MG63 (cell line): ENCODE measurements around the gene RASAL1. TPM values are rescaled to one million over a fixed set of nuclear protein-coding genes. Genes with fewer than 3 reads are reported as not detected.
A peak's percentile ranks its signal among the peaks of the same experiment; 100 is the strongest.

Experiments
- DNase-seq: peaks from one replicate; pipeline ENCODE4 v3.0.0-alpha.2; 2020
- H3K27me3 ChIP-seq: fragments of 250-450 bp; sonication (Bioruptor Pico); 2 replicates; pipeline ENCODE4 v1.5.1; 2020; ENCODE audit warnings: mild to moderate bottlenecking, moderate library complexity
- H3K36me3 ChIP-seq: fragments of 250-450 bp; sonication (Bioruptor Pico); 2 replicates; pipeline ENCODE4 v1.5.1; 2020; ENCODE audit warnings: mild to moderate bottlenecking, moderate library complexity
- H3K4me3 ChIP-seq: fragments of 250-450 bp; sonication (Bioruptor Pico); 2 replicates; pipeline ENCODE4 v1.5.1; 2020; ENCODE audit warnings: mild to moderate bottlenecking, moderate library complexity
- H3K9me3 ChIP-seq: fragments of 250-450 bp; sonication (Bioruptor Pico); 2 replicates; pipeline ENCODE4 v1.5.1; 2020; ENCODE audit warnings: mild to moderate bottlenecking, moderate library complexity
- total RNA-seq: library from RNA; depleted of rRNA; stranded (reverse); fragments of >200 nt; shearing (Covaris generic); gene quantifications from 2 replicates; pipeline ENCODE4 v1.2.3, GENCODE V29; 2014; ENCODE audit warnings: low replicate concordance

Gene RASAL1
- total RNA-seq, 1 experiment from 2014 or later, result not detected

DNA sequence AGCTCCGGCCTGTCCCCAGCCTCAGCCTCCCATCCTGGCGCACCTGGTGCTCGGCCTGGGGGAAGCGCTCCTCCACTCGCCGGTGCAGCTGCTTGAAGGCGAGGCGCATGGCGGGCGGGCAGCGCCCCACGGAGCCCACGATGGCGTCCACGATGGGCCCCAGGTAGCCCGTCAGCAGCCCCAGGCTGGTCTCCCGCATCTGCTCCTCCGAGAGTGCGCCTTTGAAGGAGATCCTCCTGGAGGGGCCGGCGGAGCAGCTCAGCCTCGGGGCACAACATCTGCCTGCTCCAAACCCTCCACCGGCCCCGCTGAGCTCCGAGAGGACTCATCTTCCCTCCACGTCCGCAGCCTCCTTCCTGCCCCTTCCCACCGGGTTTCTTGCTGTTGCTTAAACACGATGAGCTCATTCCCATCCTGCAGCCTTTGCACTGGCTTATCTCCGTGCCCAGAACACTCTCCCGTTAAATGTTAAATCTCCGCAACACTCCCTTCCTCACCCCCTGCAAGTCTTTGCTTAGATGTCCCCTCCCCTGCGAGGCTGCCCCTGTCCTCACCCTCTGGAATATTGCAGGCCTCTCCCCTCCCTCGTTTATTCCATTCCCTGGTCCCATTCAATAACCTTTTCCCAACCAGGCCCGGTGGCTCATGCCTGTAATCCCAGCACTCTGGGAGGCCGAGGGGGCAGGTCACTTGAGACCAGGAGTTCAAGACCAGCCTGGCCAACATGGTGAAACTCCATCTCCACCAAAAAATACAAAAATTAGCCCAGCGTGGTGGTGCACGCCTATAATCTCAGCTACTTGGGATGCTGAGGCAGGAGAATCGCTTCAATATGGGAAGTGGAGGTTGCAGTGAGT is 23.3 kb downstream of the RASAL1 start:
- H3K36me3 ChIP-seq, result no peaks in the 10 kb centered on the region
- H3K9me3 ChIP-seq, result no peaks in the 10 kb centered on the region
- H3K4me3 ChIP-seq, result no peak overlapping the region
- no peaks in the 10 kb centered on the region for H3K27me3 ChIP-seq
- DNase-seq, result no peak

DNA sequence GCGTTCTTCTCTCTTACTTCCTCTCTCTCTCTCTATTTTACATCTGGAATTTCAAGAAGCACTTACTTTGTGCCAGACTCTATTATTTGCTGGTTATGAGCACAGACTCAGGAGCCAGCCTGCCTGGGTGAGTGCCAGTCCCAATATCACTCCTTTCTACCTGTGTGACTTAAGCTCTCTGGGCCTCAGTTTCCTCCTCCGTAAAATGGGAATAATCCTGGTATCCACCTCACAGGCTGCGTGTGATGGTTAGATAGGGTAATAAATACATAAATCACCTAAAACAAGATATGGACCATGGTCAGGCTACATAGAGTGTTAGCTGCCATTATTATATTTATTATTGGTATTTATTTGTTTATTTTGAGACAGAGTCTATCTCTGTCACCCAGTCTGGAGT is 24.3 kb downstream of the RASAL1 start:
- no peaks in the 10 kb centered on the region for H3K27me3 ChIP-seq
- no peaks in the 10 kb centered on the region for H3K36me3 ChIP-seq
- no peak for DNase-seq
- no peak overlapping the region for H3K4me3 ChIP-seq
- no peaks in the 10 kb centered on the region for H3K9me3 ChIP-seq

DNA sequence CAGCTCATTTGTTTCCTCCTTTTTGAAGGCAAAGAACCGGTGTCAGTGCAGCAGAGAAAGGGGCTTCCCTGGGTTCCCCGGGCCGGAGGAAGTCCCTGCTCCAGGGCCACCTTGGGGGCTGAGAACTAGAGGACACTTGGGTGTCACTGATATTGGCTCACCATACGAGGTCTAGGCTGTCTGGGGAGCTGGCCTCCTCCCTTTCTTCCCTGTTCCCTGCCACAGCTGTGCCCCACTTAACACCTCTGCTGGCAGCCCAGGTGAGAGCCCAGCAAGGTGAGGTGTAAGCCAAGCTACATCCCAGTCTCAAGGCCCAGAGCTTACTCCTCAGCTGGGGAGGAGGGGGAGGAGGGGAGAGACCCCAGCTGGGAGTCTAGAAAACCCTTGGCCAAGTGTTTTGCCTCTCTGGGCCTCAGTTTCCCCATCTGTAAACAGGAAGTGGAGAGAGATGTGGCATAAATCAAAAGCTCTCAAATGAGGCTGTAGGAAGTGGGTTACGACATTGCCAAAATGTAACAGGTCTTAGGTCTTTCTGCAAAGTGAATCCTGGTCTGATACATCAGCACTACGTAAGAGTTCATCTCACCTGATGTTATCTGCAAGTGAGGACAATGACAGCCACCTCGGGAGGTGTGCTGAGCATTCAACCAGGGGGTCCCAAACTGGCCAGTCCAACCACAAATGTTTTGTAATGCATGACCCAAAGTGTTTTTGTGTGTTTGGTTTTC is 25.5 kb downstream of the RASAL1 start:
- no peaks in the 10 kb centered on the region for H3K9me3 ChIP-seq
- H3K36me3 ChIP-seq, result no peaks in the 10 kb centered on the region
- no peak for DNase-seq
- H3K27me3 ChIP-seq, result no peaks in the 10 kb centered on the region
- H3K4me3 ChIP-seq, result no peak overlapping the region

DNA sequence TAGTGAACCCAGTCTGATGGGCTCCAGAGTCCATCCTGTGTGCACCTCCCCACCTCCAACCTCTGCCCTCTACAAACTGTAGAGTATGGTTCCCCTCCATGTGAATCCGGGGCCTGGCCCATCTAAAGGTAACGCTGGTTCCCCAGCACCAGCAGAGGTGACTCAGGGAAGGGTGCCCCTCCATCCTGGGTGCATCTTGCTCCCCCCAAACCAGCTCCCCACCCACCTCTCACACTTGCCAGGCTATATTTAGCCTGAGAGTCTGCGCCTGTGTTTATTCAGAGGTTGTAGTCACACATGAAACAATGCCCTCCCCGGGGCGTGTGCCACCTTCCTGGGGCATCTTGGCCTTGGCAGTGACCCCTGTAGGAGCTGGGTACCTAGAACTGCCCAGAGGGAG is 26.2 kb downstream of the RASAL1 start:
- H3K27me3 ChIP-seq, result no peaks in the 10 kb centered on the region
- H3K36me3 ChIP-seq, result no peaks in the 10 kb centered on the region
- no peak overlapping the region for H3K4me3 ChIP-seq
- no peak for DNase-seq
- no peaks in the 10 kb centered on the region for H3K9me3 ChIP-seq

DNA sequence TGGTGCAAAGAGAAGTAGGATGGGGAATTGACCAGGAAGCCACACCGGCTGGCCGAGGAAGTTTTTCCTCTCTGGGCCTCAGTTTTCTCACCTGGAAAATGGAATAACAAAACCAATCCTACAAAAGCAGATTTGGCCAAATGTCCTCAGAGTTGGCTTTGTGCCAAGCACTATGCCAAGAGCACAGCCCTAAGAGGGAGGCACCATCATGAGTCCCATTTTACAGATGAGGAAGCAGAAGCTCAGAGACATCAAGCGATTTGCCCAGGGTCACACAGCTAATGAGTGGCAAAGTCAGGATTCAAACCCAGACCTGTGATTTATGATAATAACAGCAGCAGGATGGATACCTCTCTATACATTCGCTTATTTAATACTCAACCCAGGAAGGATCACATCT is 27.3 kb downstream of the RASAL1 start:
- DNase-seq, result no peak
- Histone ChIP-seq H3K36me3 (no peaks in the 10 kb centered on the region), H3K27me3 (no peaks in the 10 kb centered on the region), H3K9me3 (no peaks in the 10 kb centered on the region), H3K4me3 (no peak overlapping the region)

GRCh38 chr12:113106361-113106760 is 29.2 kb downstream of the RASAL1 start:
- H3K9me3 ChIP-seq, result no peaks in the 10 kb centered on the region
- H3K4me3 ChIP-seq, result no peak overlapping the region
- DNase-seq, result no peak
- no peaks in the 10 kb centered on the region for H3K36me3 ChIP-seq
- H3K27me3 ChIP-seq, result no peaks in the 10 kb centered on the region

DNA sequence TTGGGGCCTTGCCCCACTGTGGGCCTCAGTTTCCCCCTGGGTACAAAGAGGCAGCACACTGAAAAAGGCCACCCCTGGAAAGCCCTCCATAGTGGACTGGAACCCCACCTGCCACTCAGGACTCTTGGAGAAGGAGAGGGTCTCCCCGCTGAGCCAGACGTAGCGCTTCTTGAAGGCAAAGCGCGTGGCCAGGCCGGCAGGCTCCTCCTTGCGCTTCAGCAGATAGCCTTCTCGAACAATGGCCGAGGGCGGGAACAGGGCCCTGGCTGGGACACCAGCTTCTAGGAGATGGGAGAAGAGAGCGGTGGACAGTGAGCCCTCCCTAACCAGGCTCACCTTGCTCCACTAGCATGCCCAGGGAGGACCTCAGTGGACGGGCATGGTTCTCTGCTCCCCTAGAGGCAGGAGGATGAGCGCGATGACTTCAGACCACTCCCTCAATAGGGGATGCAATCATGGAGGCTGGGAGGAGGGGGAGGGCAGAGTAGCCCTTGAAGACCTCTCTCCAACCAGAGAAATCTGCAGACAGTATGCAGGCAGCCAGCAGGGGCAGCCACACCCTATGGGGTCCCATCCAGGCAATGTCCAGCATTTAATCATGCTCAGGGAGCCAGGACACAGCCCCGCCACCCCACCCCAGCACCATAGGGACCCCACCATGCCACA is 29.8 kb downstream of the RASAL1 start:
- no peaks in the 10 kb centered on the region for H3K36me3 ChIP-seq
- H3K9me3 ChIP-seq, result no peaks in the 10 kb centered on the region
- H3K4me3 ChIP-seq, result no peak overlapping the region
- no peaks in the 10 kb centered on the region for H3K27me3 ChIP-seq
- DNase-seq, result no peak

- no peaks in the 10 kb centered on the region for H3K36me3 ChIP-seq
These were observed 30.5 kb downstream of the RASAL1 start for GRCh38 chr12:113104953-113105510.

GRCh38 chr12:113103756-113104450 is 31.7 kb downstream of the RASAL1 start:
- Histone ChIP-seq H3K9me3 (no peaks in the 10 kb centered on the region), H3K27me3 (no peaks in the 10 kb centered on the region), H3K36me3 (no peaks in the 10 kb centered on the region), H3K4me3 (no peak overlapping the region)
- DNase-seq, result no peak

More at GRCh38 chr12:113104953-113105510, 30.5 kb downstream of the RASAL1 start:
- no peaks in the 10 kb centered on the region for H3K9me3 ChIP-seq
- H3K4me3 ChIP-seq, result no peak overlapping the region
- no peak for DNase-seq
- no peaks in the 10 kb centered on the region for H3K27me3 ChIP-seq

GRCh38 chr12:113102811-113103210 is 32.8 kb downstream of the RASAL1 start:
- Histone ChIP-seq H3K27me3 (no peaks in the 10 kb centered on the region), H3K4me3 (no peak overlapping the region), H3K36me3 (no peaks in the 10 kb centered on the region), H3K9me3 (no peaks in the 10 kb centered on the region)
- DNase-seq, result no peak

- Histone ChIP-seq H3K9me3 (no peaks in the 10 kb centered on the region), H3K36me3 (no peaks in the 10 kb centered on the region), H3K27me3 (no peaks in the 10 kb centered on the region), H3K4me3 (no peak overlapping the region)
- no peak for DNase-seq
These were observed 33.8 kb downstream of the RASAL1 start for GRCh38 chr12:113101751-113102150.

DNA sequence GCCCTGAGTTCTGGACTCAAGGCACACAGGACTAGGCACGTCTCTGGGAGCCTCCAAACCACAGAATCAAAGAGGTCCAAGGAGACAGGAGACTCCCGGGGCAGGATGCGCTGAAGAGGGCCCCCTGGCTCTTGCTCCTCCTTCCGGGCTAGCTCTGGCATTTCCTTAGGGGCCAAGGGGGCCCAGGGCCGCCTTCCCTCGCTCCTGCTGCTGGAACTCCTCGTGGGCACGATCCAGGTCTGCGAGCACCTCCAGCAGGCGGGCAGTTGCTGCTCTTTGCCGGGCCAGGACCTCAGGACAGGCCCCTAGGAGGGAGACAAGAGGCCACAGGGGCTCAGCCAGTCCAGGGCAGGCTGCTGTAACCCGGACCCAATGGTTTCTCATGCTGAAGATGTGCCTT is 35.8 kb downstream of the RASAL1 start:
- Histone ChIP-seq H3K36me3 (no peaks in the 10 kb centered on the region), H3K4me3 (no peak overlapping the region), H3K27me3 (no peaks in the 10 kb centered on the region), H3K9me3 (no peaks in the 10 kb centered on the region)
- no peak for DNase-seq

- H3K36me3 ChIP-seq, result no peaks in the 10 kb centered on the region
- H3K4me3 ChIP-seq, result no peak overlapping the region
- no peaks in the 10 kb centered on the region for H3K27me3 ChIP-seq
- no peak for DNase-seq
- H3K9me3 ChIP-seq, result no peaks in the 10 kb centered on the region
These were observed 36.2 kb downstream of the RASAL1 start for GRCh38 chr12:113099364-113099763.

GRCh38 chr12:113098441-113099028 is 37.0 kb downstream of the RASAL1 start:
- H3K36me3 ChIP-seq, result no peaks in the 10 kb centered on the region
- H3K9me3 ChIP-seq, result no peaks in the 10 kb centered on the region
- DNase-seq, result peak; percentile 82
- H3K27me3 ChIP-seq, result no peaks in the 10 kb centered on the region
- no peak overlapping the region for H3K4me3 ChIP-seq

GRCh38 chr12:113097716-113098440 is 37.7 kb downstream of the RASAL1 start:
- no peak overlapping the region for H3K4me3 ChIP-seq
- no peak for DNase-seq
- no peaks in the 10 kb centered on the region for H3K36me3 ChIP-seq
- H3K27me3 ChIP-seq, result no peaks in the 10 kb centered on the region
- no peaks in the 10 kb centered on the region for H3K9me3 ChIP-seq
